ENCODE data around the gene ATM.

DNA sequence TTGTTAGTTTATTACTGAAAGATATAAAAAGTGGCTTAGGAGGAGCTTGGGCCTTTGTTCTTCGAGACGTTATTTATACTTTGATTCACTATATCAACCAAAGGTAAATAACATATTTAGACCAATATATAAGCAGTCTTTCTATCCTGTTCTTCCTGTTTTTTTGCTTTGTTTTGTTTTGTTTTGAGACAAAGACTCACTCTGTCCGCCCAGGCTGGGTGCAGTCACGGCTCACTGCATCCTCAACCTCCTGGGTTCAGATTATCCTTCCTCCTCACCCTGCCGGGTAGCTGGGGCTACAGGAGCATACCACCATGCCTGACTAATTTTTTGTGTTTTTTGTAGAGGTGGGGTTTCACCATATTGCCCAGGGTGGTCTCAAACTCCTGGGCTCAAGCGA is 66.8 kb downstream of the ATM start:
- TF ChIP-seq, protein P1, sequence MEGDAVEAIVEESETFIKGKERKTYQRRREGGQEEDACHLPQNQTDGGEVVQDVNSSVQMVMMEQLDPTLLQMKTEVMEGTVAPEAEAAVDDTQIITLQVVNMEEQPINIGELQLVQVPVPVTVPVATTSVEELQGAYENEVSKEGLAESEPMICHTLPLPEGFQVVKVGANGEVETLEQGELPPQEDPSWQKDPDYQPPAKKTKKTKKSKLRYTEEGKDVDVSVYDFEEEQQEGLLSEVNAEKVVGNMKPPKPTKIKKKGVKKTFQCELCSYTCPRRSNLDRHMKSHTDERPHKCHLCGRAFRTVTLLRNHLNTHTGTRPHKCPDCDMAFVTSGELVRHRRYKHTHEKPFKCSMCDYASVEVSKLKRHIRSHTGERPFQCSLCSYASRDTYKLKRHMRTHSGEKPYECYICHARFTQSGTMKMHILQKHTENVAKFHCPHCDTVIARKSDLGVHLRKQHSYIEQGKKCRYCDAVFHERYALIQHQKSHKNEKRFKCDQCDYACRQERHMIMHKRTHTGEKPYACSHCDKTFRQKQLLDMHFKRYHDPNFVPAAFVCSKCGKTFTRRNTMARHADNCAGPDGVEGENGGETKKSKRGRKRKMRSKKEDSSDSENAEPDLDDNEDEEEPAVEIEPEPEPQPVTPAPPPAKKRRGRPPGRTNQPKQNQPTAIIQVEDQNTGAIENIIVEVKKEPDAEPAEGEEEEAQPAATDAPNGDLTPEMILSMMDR (IDR thresholded peaks at IDR 0.05) = no peak
- no peak for TF ChIP-seq POLR2A (IDR thresholded peaks at IDR 0.05)
- no peak for TF ChIP-seq POLR2AphosphoS5 (IDR thresholded peaks at IDR 0.05)
- TF ChIP-seq EP300 (IDR thresholded peaks at IDR 0.05; ENCODE audit: low read depth) = no peak
